ENCODE results near the gene ECHDC3.
"Not testable (repeated sequence)": the region's sequence is repeated elsewhere in the genome, so short reads cannot be mapped to it uniquely, and the experiment has no call there.

Gene ECHDC3, protein sequence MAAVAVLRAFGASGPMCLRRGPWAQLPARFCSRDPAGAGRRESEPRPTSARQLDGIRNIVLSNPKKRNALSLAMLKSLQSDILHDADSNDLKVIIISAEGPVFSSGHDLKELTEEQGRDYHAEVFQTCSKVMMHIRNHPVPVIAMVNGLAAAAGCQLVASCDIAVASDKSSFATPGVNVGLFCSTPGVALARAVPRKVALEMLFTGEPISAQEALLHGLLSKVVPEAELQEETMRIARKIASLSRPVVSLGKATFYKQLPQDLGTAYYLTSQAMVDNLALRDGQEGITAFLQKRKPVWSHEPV

DNA sequence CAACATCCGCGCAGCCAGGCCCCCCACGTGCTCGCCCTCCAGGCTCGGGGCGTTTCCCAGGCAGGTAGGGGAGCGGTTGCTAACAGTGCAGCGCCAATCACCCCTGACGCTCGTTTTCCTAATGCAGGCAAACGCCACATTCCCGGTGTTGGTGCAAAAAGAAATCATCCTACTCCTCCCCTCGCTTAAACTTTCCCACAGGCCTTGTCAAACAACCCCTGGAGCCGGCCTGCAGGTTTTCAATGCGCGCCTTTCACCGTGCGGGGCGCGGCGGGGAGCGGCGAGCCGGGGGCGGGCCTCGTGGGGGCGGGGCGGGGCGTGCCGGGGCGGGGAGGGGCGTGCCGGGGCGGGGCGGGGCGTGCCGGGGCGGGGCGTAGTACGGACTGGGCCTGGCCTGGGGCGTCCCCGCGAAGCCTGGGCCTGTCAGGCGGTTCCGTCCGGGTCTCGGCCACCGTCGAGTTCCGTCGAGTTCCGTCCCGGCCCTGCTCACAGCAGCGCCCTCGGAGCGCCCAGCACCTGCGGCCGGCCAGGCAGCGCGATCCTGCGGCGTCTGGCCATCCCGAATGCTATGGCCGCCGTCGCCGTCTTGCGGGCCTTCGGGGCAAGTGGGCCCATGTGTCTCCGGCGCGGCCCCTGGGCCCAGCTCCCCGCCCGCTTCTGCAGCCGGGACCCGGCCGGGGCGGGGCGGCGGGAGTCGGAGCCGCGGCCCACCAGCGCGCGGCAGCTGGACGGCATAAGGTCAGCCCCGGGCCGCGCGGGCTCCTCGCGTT is at the start of gene ECHDC3:
TSS of gene ECHDC3 (plus strand) at position 374 of the 770 bp plus-strand sequence. CDS start at position 569, 195 bp downstream.
- no peak for DNase-seq (ENCODE audit: low spot score)

DNA sequence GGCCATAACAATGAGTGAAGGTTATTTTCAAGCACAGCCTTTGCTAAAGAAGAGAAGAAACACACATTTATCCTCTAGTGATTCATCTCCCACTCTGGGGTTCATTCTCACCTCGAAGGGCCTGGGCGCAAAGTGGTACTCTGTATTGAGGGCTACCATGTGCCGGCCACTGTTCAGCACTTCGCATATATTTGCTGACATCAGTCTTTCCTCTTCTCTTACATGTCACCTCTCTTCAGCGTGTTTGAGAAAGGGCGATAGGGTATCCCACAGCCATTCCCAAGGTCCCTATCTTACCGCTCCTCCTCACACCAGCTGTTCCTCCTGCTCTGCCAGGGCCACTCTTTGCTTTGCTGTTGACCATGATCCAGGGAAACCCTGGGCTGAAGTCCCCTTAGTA is 48.8 kb upstream of the ECHDC3 start:
- DNase-seq (ENCODE audit: low spot score) = no peak

DNA sequence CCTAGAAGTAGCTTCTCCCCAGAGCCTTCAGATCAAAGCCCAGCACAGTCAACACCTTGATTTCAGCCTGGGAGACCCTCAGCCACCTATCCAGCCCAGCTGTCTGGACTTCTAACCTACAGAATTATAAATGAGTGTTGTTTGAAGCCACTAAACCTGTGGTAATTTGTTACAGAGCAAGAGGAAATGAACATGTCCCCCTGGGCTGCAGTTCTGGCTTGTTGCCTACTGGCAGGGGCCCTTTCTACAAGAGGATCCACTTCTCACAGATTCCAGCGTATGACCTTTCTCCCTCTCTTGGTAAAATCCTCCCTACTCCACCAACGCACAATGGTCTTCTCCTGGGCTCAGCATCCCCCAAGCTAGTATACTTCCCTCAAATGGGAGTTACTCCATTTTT is 46.4 kb upstream of the ECHDC3 start:
- no peak for DNase-seq (ENCODE audit: low spot score)

DNA sequence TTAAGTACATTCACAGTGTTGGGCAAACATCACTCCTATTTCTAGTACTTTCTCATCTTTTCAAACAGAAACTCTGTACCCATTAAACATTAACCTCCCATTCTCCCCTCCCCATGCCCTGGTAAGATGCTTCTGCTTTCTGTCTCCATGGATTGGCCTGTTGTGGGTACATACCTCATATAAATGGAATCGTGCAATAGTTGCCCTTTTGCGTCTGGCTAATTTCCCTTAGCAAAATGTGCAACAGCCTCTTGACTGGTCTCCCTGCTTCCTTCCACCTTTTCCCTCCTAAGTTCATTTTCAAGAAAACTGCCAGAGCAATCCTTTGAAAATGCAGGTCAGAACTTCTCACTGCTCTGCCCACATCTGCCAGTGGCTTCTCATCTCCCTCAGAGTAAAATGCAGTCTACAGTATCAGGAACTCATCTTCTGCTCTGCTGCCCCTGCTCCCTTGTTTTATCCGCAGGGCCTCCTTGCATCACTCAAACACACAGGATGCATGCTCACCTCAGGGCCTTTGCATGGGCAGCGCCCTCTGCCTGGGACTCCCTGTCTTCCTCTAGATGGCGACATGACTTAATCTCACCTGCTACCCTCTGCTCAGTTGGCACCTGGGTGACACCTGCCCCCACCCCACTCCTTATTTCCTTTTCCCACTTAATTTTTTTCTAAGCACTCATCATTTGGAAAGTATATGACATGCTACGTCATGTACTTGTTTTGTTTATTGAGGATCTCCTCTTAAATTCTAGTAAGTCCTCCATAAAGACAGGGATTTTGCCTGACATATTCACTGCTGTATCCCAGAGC is 44.3 kb upstream of the ECHDC3 start:
- DNase-seq (ENCODE audit: low spot score) = no peak

DNA sequence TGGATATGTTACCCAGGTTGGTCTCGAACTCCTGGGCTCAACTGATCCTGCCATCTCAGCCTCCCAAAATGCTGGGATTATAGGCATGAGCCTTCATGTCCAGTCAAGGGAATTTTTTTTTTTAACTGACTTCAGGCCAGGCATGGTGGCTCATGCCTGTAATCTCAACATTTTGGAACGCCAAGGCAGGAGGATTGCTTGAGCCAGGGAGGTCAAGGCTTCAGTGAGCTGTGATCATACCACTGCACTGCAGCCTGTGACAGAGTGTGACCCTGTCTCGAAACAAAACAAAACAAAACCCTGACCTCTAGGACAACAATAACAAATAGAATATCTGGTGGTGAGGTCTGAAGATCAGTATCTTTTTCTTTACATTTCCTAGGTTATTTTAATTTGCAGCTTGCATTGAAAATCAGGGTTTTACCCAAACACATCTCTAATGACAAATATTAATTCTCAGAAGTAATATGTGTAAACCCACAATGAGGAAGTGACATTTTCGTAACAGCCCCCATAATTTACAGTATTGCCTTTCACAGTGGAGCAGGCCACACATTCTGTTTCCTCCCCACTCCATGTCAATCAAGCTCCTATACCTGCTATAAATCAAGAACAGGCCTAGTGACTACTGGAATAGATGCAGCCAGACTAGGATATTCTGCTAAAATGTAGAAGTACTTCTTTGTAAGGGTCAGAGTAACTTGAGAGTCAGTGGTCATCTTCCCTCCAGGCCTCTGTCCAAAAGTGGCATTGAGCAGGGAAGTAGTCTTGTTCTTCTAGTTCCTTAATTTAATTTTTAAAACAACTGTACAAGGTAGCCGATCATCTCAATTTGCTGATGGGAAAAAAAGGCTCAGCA is 43.3 kb upstream of the ECHDC3 start:
- DNase-seq (ENCODE audit: low spot score) = no peak

GRCh38 chr10:11699550-11700097 is 42.6 kb upstream of the ECHDC3 start:
- no peak for DNase-seq (ENCODE audit: low spot score)

- no peak for DNase-seq (ENCODE audit: low spot score)
Observed at GRCh38 chr10:11700539-11700938, 41.6 kb upstream of the ECHDC3 start.

DNA sequence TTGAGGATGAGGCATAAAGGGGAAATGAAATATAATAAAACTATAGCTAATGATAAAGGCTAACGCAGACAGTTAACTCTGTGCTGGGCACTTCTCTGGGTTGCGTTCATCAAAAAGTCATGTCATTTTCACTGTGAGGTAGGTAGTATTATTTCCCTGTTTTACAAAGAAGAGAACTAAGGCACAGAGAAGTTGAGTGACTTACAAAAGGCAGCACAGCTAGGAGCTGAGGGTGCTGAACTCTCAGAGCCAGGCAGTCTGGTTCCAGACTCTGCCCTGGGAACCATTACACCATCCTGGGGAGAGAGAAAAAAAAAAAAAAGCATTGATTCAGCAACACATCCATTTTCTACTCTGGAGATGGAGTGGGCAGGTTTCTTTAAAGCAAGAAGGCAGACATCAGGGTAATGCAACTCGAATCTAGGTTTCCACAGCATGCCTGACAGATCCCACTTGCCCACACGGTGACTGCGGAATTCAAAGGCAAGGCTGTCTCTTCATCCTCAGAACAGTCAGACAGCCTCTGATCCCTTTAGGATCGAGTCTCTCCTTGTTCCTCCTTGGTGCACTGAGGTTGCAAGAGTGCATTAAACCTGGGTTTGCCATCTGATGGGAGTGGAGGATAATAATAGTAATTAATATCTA is 40.6 kb upstream of the ECHDC3 start:
- no peak for DNase-seq (ENCODE audit: low spot score)

DNA sequence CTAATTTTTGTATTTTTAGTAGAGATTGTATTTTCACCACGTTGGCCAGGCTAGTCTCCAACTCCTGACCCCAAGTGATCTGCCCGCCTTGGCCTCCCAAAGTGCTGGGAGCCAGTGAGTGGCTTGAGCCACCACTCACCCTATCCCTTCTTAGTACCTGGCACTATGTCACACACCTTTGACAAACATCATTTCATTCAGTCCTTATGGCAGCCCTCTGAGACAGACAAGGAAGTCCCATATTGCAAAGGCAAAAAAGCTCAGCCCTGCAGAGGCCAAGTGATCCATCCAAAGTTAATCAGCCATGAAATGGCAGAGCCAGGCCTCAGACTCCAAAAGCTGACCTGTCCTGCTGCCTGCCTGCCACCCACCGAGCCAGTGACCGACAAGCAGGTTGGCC is 39.9 kb upstream of the ECHDC3 start:
- DNase-seq (ENCODE audit: low spot score) = no peak

GRCh38 chr10:11704092-11704491 is 38.1 kb upstream of the ECHDC3 start:
- no peak for DNase-seq (ENCODE audit: low spot score)

GRCh38 chr10:11705722-11706121 is 36.5 kb upstream of the ECHDC3 start:
- DNase-seq (ENCODE audit: low spot score) = no peak

GRCh38 chr10:11706895-11707567 is 35.2 kb upstream of the ECHDC3 start:
- no peak for DNase-seq (ENCODE audit: low spot score)

DNA sequence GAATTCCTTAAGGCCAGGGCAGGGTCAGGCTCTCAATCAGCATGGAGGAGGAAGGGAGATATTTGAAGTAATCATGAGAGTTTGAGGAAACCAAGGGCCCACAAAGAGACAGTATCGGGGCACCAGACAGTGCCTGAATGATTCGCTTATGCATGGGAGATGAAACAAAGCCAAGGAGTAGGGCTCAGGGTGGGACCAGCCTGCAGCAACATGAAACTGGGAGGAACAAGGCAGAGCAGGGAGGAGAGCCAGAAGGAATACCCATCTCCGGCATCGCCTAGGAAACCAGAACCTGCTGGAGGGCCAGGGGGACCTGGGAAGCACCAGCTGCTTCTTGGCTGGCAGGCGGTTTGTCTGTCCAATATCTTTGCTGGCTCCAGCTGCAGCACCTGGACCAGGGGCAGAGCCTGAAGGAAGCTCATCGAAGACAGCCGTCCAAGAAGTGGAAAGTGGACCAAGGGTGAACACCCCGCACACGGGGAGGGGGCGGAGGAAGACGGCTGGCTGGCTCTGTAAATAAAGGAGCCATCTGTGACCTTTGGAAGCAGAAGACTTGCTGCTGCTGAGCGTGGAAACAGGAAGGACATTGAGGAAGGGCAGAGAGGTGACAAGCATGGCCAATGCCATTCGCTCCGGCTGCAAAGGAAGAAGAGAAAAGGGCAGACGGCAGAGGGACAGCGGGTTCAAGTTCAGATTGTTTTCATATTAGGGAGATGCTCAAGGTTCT is 34.4 kb upstream of the ECHDC3 start:
- no peak for DNase-seq (ENCODE audit: low spot score)

GRCh38 chr10:11708801-11709200 is 33.4 kb upstream of the ECHDC3 start:
- not testable (repeated sequence) for DNase-seq (ENCODE audit: low spot score)

DNA sequence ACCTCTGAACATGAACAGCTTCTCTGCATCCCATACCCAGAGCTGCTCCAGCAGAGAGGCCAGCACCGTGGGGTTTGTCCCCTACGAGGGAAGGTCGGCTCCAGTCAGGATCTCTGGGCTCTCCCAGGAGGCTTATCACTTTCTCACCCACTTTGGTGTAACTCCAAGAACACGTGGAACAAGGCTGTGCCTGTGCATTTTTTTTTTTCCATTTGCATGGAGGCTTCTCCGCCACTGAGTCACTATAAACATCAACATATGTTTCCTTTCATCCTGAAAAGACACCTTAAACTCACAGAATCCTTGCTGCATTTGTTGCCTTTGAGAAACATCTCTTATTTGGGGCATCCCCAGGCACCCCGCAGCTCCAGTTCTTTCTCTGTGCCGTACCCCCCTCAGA is 29.4 kb upstream of the ECHDC3 start:
- DNase-seq (ENCODE audit: low spot score) = no peak

DNA sequence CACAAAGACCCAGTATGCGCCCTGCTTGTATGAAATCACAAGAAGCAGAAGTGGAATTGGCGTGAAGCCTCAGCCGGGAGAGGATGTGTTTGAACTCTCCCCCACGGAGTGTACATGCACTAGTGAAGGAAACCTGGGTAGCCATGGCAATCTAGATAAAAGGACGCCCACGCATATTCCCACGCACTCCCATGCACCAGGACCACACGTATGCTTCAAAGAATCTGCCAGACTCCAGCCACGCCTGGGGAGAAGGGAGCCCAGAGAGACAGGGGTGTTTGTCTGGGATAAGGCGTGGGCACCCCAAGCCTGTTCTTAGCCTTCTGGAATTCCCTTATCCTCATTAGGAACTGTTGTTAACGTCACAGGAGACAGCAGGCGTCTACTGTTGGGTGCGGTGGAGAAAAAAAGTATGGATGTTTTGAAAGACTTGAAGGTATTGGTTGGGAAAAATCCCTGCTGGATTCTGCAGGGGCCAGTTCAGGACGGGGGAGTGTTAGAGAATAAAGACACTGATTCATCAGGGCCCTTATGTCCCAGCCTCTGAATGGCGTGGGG is 28.9 kb upstream of the ECHDC3 start:
- DNase-seq (ENCODE audit: low spot score) = peak; percentile 67

GRCh38 chr10:11713963-11714362 is 28.2 kb upstream of the ECHDC3 start:
- DNase-seq (ENCODE audit: low spot score) = no peak

DNA sequence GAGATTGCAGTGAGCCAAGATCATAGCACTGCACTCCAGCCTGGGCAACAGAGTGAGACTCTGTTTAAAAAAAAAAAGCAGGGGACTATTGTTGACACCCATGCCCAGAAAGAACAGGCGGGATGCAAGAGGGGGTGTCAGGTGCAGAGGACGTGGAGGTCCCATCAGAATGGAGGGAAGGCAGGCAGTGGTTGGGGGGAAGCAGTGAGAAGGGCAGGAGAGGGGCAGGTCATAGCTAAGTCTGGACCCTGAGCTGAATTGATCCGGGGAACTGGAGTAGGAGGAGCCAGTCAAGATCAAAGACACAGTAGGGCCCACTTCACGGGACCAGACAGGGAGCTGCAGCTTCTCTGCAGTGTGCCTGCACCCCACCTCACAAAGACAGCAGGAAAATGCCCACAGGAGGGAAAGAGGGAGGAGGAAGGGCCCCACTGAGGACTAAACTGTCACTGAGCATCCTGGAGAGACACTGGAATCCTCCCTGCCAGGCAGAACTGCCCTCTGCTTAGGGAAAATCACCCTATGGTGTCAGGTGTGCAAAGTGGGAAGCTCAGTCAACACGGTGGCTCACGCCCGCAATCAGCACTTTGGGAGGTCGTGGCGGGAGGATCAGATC is 27.3 kb upstream of the ECHDC3 start:
- DNase-seq (ENCODE audit: low spot score) = no peak

Data from SW480 (cell line).